IPS-11a (cell line): ENCODE data around the gene N4BP2.

Experiments
- H3K4me3 ChIP-seq: one replicate; pipeline ENCODE4 v1.5.1; 2013; ENCODE audit warnings: low read depth, low read length, control low read depth

Gene N4BP2

GRCh38 chr4:40190880-40191815, 134.5 kb downstream of the N4BP2 start:
- H3K4me3 ChIP-seq, result no peak overlapping the region

GRCh38 chr4:40192114-40193015, 135.7 kb downstream of the N4BP2 start:
- H3K4me3 ChIP-seq, result no peak overlapping the region

GRCh38 chr4:40193016-40193571, 136.4 kb downstream of the N4BP2 start:
- H3K4me3 ChIP-seq, result no peak overlapping the region

GRCh38 chr4:40193578-40193977, 136.9 kb downstream of the N4BP2 start:
- H3K4me3 ChIP-seq, result no peak overlapping the region

- no peak overlapping the region for H3K4me3 ChIP-seq
Measured at GRCh38 chr4:40194602-40195161, 138.0 kb downstream of the N4BP2 start.

GRCh38 chr4:40195182-40196177, 138.8 kb downstream of the N4BP2 start:
- no peak overlapping the region for H3K4me3 ChIP-seq

- H3K4me3 ChIP-seq, result no peak overlapping the region
Measured at GRCh38 chr4:40196272-40196671, 139.6 kb downstream of the N4BP2 start.

- no peak within 1 kb of the TSS for H3K4me3 ChIP-seq
Measured at GRCh38 chr4:40196724-40197281, 140.2 kb downstream of the N4BP2 start, which contains the start of gene RHOH. RHOH (plus strand) TSS chr4:40197031; CDS start chr4:40243387, 46,356 bp downstream.

- H3K4me3 ChIP-seq, result no peak overlapping the region
Measured at GRCh38 chr4:40197879-40198689, 141.4 kb downstream of the N4BP2 start.

GRCh38 chr4:40199179-40199670, 142.6 kb downstream of the N4BP2 start:
- no peak overlapping the region for H3K4me3 ChIP-seq

GRCh38 chr4:40199999-40200874, 143.6 kb downstream of the N4BP2 start:
- H3K4me3 ChIP-seq, result no peak overlapping the region

GRCh38 chr4:40200875-40201801, 144.5 kb downstream of the N4BP2 start:
- H3K4me3 ChIP-seq, result no peak overlapping the region

- no peak overlapping the region for H3K4me3 ChIP-seq
Measured at GRCh38 chr4:40201898-40202297, 145.2 kb downstream of the N4BP2 start.

GRCh38 chr4:40202474-40202873, 145.8 kb downstream of the N4BP2 start:
- no peak overlapping the region for H3K4me3 ChIP-seq

GRCh38 chr4:40204507-40205258, 148.0 kb downstream of the N4BP2 start:
- H3K4me3 ChIP-seq, result no peak overlapping the region
